SK-N-SH (cell line): ENCODE data around the gene ZNF236.

Experiments used
- EP300 ChIP-seq, 2 experiments: IDR thresholded peaks; 2 replicates each; pipeline versions ENCODE4 v1.4.0 to v1.6.1; 2012; ENCODE audit warnings: borderline replicate concordance in 1 of 2, low read depth in 1 of 2, low read length in 1 of 2
- EZH2phosphoT487 ChIP-seq: fragments of 200-600 bp; sonication (generic); IDR thresholded peaks from 2 replicates; pipeline ENCODE4 v1.6.1; 2017; ENCODE audit warnings: low read depth, mixed run types, mild to moderate bottlenecking, antibody characterized with exemption, moderate library complexity, borderline replicate concordance
- GABPA ChIP-seq: IDR thresholded peaks from 2 replicates; pipeline ENCODE4 v1.4.0; 2012; ENCODE audit warnings: low read depth, mild to moderate bottlenecking
- MXI1 ChIP-seq: IDR thresholded peaks from 2 replicates; pipeline ENCODE4 v1.6.1; 2012; ENCODE audit warnings: mild to moderate bottlenecking, low read depth, low read length, improper control_type of control experiment
- NFIC ChIP-seq: IDR thresholded peaks from 2 replicates; pipeline ENCODE4 v1.4.0; 2012; ENCODE audit warnings: borderline replicate concordance
- NRF1 ChIP-seq: IDR thresholded peaks from 2 replicates; pipeline ENCODE4 v1.6.1; 2012; ENCODE audit warnings: low read depth, mild to moderate bottlenecking, low read length
- POLR2AphosphoS5 ChIP-seq: IDR thresholded peaks from 2 replicates; pipeline ENCODE4 v1.6.1; 2012; ENCODE audit warnings: low read depth, low read length
- SIN3A ChIP-seq: IDR thresholded peaks from 2 replicates; pipeline ENCODE4 v1.6.1; 2012; ENCODE audit warnings: low read depth, mild to moderate bottlenecking, low read length, moderate library complexity, borderline replicate concordance
- TAF1 ChIP-seq: IDR thresholded peaks from 2 replicates; pipeline ENCODE4 v1.6.1; 2012; ENCODE audit warnings: low read depth, mild to moderate bottlenecking, low read length, moderate library complexity, borderline replicate concordance
- TCF12 ChIP-seq: IDR thresholded peaks from 2 replicates; pipeline ENCODE4 v1.4.0; 2012
- TF ChIP-seq, protein P1 (sequence below): fragments of 200-600 bp; sonication (generic); IDR thresholded peaks from 2 replicates; pipeline ENCODE4 v1.6.1; 2017; ENCODE audit warnings: antibody characterized with exemption, mild to moderate bottlenecking, moderate library complexity
- TF ChIP-seq, protein P2 (sequence below): fragments of 150-350 bp; IDR thresholded peaks from 2 replicates; pipeline ENCODE4 v1.6.1; 2017; ENCODE audit warnings: antibody characterized with exemption, low read length, low read depth, borderline replicate concordance
- TF ChIP-seq, protein P3 (sequence below): IDR thresholded peaks from 2 replicates; pipeline ENCODE4; 2012
- TF ChIP-seq, protein P4 (sequence below): IDR thresholded peaks from 2 replicates; pipeline ENCODE4 v1.6.1; 2012; ENCODE audit warnings: mild to moderate bottlenecking, low read depth, low read length, moderate library complexity

DNA sequence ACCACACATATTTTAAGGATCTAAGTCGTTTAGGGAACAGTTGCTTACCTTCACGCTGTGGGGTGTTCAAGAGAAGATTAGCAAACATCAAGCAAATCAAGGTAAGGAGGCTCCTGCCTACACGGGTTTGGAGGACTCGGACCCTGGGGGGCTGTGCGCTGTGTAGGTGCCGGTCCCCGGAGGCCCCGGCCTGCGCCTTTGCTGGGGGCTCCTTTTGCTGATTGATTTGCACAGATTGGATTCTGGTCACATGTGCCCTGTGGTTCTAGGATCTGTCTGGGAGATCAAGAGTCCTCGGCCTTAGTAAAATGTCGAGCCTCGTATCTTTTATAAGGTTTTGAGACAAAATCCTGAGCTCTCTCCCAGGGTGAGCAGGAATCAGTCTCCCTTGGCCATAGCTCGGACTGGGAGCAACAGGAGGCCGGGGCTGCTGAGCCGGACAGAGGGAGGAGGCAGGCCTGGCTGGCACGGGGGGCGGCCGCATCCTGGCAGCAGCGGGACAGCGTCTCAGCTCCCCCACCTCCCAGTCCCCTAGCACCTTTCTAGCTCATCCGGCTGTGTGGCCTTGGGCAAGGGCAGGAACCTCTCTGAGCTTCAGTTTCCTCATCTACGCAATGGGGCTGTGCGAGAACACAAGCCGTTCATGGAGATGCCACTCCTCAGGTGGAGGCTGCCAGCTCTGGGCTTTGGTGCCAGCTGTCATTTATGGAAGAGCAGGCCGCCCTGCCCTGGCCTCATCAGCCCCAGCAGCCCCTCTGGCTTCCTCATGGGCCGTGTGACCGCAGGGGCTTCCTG, 163.0 kb downstream of the ZNF236 start:
- TF ChIP-seq NFIC, result no peak
- TF ChIP-seq, protein P1, sequence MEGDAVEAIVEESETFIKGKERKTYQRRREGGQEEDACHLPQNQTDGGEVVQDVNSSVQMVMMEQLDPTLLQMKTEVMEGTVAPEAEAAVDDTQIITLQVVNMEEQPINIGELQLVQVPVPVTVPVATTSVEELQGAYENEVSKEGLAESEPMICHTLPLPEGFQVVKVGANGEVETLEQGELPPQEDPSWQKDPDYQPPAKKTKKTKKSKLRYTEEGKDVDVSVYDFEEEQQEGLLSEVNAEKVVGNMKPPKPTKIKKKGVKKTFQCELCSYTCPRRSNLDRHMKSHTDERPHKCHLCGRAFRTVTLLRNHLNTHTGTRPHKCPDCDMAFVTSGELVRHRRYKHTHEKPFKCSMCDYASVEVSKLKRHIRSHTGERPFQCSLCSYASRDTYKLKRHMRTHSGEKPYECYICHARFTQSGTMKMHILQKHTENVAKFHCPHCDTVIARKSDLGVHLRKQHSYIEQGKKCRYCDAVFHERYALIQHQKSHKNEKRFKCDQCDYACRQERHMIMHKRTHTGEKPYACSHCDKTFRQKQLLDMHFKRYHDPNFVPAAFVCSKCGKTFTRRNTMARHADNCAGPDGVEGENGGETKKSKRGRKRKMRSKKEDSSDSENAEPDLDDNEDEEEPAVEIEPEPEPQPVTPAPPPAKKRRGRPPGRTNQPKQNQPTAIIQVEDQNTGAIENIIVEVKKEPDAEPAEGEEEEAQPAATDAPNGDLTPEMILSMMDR, result no peak
- TF ChIP-seq POLR2AphosphoS5, result no peak
- no peak for TF ChIP-seq NRF1
- TF ChIP-seq TCF12, result no peak
- TF ChIP-seq, protein P2, sequence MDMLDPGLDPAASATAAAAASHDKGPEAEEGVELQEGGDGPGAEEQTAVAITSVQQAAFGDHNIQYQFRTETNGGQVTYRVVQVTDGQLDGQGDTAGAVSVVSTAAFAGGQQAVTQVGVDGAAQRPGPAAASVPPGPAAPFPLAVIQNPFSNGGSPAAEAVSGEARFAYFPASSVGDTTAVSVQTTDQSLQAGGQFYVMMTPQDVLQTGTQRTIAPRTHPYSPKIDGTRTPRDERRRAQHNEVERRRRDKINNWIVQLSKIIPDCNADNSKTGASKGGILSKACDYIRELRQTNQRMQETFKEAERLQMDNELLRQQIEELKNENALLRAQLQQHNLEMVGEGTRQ, result no peak
- no peak for TF ChIP-seq SIN3A
- no peak for TF ChIP-seq TAF1
- TF ChIP-seq, protein P3, sequence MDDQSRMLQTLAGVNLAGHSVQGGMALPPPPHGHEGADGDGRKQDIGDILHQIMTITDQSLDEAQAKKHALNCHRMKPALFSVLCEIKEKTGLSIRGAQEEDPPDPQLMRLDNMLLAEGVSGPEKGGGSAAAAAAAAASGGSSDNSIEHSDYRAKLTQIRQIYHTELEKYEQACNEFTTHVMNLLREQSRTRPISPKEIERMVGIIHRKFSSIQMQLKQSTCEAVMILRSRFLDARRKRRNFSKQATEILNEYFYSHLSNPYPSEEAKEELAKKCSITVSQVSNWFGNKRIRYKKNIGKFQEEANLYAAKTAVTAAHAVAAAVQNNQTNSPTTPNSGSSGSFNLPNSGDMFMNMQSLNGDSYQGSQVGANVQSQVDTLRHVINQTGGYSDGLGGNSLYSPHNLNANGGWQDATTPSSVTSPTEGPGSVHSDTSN, result no peak
- TF ChIP-seq EZH2phosphoT487, result no peak
- TF ChIP-seq MXI1, result no peak
- TF ChIP-seq GABPA, result no peak
- no peak for TF ChIP-seq EP300 (IDR thresholded peaks at IDR 0.05; ENCODE audit: borderline replicate concordance in 1 of 2, low read depth in 1 of 2, low read length in 1 of 2)
- TF ChIP-seq, protein P4, sequence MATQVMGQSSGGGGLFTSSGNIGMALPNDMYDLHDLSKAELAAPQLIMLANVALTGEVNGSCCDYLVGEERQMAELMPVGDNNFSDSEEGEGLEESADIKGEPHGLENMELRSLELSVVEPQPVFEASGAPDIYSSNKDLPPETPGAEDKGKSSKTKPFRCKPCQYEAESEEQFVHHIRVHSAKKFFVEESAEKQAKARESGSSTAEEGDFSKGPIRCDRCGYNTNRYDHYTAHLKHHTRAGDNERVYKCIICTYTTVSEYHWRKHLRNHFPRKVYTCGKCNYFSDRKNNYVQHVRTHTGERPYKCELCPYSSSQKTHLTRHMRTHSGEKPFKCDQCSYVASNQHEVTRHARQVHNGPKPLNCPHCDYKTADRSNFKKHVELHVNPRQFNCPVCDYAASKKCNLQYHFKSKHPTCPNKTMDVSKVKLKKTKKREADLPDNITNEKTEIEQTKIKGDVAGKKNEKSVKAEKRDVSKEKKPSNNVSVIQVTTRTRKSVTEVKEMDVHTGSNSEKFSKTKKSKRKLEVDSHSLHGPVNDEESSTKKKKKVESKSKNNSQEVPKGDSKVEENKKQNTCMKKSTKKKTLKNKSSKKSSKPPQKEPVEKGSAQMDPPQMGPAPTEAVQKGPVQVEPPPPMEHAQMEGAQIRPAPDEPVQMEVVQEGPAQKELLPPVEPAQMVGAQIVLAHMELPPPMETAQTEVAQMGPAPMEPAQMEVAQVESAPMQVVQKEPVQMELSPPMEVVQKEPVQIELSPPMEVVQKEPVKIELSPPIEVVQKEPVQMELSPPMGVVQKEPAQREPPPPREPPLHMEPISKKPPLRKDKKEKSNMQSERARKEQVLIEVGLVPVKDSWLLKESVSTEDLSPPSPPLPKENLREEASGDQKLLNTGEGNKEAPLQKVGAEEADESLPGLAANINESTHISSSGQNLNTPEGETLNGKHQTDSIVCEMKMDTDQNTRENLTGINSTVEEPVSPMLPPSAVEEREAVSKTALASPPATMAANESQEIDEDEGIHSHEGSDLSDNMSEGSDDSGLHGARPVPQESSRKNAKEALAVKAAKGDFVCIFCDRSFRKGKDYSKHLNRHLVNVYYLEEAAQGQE, result no peak
